HG03095 (cell line): ENCODE results near the gene SH3GL3.

Experiments used
- ATAC-seq: cut with Tn5 transposase; IDR thresholded peaks from one replicate; pipeline ENCODE4 v1.9.1; 2021; ENCODE audit warnings: moderate library complexity; ENCODE audit not compliant: unreplicated experiment

Gene SH3GL3

GRCh38 chr15:83499476-83499875, 52.3 kb downstream of the SH3GL3 start:
- ATAC-seq: no peak

DNA sequence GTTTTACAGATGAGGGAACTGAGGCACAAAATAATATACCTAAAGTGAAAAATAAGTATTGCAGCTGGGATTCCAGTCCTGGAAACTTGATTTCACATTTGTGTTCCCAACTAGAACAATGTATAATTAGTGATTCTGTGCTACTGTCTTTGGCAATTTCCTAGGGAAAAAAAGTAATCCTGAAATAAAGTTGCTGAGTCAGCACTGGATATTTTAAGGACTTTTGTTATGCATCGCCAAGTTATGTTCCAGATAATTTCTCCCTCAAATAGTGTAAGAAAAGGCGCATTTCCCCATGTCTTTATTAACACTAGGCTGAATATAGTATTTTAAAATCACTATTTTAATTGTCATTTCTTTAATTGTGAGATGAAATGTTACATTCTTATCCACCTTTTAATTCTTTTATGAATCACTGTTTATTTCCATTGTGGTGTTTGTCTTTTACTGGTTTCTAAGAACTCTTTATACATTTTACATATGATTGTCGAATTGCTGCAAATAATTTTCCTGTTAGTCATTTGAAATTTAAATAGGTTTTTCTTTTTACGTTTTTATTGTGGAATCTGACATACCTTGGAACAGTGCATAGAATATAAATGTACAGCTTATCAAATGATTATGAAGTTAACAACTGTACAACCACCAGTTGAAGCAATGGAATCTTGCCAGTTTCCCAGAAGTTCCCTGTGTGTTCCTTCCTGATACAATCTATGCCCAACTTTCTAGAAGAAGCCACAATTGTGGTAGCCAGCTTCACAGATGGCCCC, 56.6 kb downstream of the SH3GL3 start:
- ATAC-seq: no peak

GRCh38 chr15:83504365-83504764, 57.2 kb downstream of the SH3GL3 start:
- no peak for ATAC-seq

DNA sequence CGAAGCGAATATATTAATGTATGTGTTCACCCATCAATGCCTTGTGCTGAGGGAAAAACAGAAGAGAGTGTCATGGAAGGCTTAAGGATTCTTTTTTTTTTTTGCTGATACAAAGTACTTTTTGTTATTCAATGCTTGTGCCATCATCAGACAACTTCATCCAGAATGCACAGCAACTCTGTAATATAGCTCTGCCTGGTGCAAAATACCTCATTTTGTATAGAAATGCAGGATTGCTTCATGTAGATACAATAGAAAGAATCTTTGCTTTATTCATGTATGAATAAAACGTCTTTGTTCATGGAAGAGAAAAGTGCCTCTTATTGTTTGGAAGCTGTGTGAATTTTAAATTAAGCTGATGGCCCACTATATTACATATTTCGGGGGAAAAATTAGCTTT, 62.9 kb downstream of the SH3GL3 start:
- no peak for ATAC-seq

DNA sequence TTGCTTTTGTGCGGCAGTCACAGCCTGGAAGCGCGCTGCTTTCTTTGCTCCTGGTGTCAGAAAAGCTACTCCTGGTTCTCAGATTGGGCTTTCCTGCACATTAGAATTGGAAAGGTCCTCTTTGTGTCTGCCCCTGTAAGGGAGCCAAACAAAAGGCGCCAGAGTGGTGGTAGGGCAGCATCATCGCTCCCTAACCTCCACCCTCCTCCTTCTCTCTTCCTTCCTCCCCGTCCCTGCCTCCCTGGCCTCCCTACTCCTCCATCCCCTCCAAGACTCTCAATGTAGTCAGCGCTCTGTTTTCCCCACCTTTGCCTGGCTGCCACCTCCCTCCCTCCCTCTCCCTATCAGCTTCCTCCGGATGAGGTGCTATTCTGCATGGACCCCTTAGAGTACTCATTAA, 65.3 kb downstream of the SH3GL3 start:
- ATAC-seq: no peak

DNA sequence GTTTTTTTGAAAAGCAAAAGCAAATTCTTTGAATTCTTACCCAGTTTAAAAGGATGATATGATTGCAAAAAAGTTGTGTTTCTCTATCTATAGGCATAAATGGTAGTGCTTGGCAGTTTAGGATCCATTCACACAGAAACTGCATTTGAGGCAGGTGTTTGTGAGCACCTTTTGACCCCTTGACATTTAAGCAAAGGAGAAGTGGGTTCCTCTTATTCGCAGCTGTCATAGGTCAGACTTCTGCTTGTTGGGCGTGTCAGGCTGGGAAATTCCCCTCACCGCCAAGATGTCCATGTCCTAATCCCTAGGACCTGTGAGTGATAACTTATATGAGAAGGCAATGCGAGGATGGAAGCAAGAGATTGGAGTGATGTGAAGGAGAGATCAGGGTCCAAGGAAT, 67.4 kb downstream of the SH3GL3 start:
- no peak for ATAC-seq

GRCh38 chr15:83515164-83515563, 68.0 kb downstream of the SH3GL3 start:
- ATAC-seq: no peak

DNA sequence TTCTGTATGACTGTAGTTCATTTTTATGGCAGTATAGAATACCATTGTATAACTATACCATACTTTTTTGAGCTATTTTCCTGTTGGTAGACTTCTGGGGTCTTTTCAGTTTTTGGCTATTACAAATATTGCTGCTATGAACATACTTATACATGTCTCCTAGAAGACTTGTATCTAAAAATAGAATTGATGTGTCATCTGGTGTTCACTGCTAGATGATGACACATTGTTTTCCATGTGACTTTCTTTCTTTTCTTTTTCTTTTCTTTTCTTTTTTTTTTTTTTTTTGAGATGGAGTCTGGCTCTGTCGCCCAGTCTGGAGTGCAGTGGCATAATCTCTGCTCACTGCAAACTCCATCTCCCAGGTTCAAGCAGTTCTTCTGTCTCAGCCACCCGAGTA, 69.8 kb downstream of the SH3GL3 start:
- ATAC-seq: no peak

DNA sequence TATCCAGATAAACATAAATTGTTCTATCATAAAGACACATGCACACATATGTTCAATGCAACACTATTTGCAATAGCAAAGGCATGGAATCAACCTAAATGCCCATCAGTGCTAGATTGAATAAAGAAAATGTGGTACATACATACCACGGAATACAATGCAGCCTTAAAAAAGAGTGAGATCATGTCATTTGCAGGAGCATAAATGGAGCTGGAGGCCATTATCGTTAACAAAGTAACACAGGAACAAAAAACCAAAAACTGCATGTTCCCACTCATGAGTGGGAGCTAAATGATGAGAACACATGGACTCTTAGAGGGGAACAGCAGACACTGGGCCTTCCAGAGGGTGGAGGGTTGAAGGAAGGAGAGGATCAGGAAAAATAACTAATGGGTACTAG, 79.2 kb downstream of the SH3GL3 start:
- no peak for ATAC-seq

DNA sequence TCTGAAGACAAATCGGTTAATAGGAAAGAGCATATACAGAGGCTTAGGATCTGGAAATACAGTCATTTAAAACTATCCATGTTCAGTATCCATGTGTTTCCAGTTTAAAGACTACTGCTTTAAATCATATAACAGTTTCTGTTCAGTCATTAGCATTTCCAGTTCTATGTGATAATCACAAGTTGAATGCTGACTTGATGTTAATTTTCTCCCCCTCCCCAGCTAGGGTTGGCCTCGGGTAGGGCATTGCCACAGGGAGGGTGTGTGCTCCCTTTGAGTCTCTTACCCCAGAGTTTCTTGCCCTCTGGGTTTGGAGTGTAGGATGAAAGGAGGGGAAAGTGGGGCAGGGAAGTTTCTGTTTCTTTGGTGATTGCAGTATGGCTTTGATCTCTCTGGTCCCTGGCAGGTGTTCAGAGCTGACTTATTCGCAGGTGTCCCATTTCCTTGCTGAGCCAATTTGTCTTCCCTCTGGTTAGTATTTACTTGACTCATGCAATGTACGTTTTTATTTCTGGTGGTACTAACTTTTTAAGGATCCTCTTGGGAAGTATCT, 86.3 kb downstream of the SH3GL3 start:
- ATAC-seq: no peak

DNA sequence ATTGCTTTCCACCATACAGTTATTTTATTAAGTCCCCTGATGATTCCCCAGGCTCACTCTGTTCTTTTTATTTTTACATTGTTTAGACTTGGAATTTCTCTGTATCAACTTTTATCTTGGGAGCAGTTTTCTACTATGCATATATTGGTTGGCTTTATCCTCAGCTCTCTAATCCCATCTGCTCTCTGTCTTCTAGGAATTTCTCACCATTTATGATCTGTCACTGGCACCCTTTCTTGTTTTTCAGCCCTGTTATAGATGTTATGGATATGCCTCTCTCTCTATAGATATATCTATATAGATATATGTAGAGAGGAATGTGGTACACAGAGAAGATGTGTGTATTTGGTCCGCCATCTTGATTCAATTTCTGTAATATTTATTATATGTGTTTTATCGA, 90.5 kb downstream of the SH3GL3 start:
- ATAC-seq: no peak

- ATAC-seq: no peak
Measured at GRCh38 chr15:83538682-83539081, 91.5 kb downstream of the SH3GL3 start.

DNA sequence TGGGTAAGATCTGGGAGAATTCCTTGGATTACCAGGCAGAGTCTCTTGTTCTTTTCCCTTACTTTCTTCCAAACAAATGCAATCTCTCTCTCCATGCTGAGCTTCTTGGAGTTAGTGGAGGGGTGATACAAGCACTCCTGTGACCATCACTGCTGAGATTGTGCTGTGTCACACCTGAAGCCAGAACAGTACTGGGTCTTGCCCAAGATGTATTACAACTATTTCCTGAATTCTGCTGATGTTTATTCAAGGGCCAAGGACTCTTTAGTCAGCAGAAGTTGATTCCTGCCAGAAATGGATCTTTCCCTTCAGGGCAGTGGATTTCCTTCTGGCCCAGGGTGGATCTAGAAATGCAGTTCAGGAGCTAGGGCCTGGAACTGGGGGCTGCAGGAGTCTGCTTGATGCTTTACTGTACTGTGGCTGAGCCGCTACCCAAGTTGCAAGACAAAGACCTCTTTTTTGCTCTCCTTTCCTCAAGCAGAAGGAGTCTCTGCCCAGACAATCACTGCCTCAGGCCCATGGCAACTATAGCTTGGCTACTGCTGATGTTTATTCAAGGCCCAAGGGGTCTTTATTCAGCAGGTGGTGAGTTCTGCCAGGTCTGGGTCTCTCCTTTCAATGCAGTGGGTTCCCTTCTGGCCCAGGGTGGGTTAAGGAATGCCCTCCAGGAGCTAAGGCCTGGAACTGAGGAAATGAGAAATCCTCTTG, 98.8 kb downstream of the SH3GL3 start:
- no peak for ATAC-seq

GRCh38 chr15:83546512-83546888, 99.4 kb downstream of the SH3GL3 start:
- ATAC-seq: no peak

- ATAC-seq: no peak
Measured at GRCh38 chr15:83547168-83547567, 100.0 kb downstream of the SH3GL3 start.

DNA sequence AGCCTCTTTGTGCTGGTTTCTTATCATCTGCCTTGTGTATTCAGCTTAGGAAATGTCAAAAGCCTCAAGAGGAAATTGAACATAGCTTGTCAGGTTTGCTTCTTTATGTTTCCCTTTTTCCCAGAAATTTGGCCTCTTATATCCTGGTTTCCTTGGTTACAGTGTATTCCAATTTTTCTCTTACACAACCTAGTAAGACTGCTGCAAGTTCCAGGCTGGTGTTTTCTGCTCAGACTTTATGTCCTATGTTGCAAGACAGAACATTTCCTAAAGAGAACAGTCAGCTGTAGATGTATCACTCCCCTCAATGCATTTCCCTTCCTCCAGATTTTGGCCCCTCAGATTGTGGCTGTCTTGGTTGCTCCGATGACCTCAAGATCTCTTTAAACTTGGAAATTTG, 102.5 kb downstream of the SH3GL3 start:
- no peak for ATAC-seq

GRCh38 chr15:83554558-83554957, 107.4 kb downstream of the SH3GL3 start:
- ATAC-seq: no peak

DNA sequence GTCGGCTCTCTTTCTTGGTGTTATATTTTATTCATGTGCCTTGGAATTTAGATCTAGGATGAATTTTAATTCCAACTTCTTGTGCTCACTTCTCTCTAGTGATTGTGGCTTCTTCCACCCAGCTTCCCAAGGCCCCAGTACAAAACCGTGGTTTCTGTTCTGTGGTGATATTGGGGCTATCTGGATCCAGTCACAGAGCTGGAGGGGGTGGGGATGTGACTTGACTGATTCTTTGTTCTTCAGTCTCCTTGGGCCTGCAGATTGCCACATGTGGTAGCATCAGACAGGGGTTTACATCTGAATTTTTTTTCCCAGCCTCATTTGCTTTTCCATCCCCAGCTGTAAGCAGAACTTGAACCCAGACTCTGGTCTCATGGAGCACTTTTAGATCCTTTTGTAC, 108.2 kb downstream of the SH3GL3 start:
- ATAC-seq: no peak

- ATAC-seq: no peak
Measured at GRCh38 chr15:83556068-83556467, 108.9 kb downstream of the SH3GL3 start.

DNA sequence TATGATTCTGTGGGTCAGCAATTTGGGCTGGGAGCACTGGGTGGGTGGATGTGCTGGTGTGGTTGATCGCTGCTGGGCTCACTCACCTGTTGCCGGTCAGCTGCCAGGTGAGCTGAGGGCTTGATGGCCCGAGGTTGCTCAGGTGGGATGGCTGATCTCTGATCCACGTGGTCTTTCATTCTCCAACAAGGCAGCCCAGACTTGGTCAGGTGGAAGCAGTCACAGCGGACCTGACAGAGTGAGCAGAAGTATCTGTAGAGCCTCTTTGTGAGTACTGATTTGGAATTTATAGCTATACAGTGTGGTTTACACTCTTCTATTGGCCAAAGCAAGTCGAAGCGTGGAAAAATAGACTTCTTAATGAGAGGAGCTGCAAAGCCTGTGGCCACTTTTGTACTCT, 109.6 kb downstream of the SH3GL3 start:
- no peak for ATAC-seq

DNA sequence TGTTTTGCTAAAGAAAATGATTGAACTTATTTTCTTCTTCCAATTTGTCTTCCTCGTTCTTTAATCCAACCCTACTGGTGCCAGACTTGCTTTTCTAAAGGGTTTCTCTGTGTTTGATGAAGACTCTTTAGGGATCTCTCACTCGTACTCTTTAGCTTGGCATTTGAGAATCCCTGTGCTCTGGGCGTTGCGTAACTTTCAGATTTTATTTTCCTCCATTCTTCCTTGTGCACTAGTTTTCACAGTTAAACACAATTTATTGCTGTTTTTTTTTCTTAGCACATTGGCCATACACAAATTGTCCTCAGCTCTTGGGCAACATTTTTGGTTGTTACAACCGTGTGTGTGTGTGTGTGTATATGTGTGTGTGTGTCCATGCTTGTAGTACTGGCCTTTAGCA, 111.0 kb downstream of the SH3GL3 start:
- ATAC-seq: no peak

- peak; percentile 66 for ATAC-seq
Measured at GRCh38 chr15:83559310-83559966, 112.3 kb downstream of the SH3GL3 start.
